ENCODE data around the gene ERC1.
"Not testable (repeated sequence)": the region's sequence is repeated elsewhere in the genome, so short reads cannot be mapped to it uniquely, and the experiment has no call there.

The ERC1 gene

GRCh38 chr12:1204581-1205121 is 213.6 kb downstream of the ERC1 start:
- no peak overlapping the region for H3K4me3 ChIP-seq (ENCODE audit: low read length)
- H3K27ac ChIP-seq (ENCODE audit: low read length) = no peak overlapping the region

GRCh38 chr12:1205512-1206060 is 214.6 kb downstream of the ERC1 start:
- Histone ChIP-seq H3K27ac (ENCODE audit: low read length) (no peak overlapping the region), H3K9me3 (ENCODE audit: control insufficient read depth, insufficient read depth, low read length) (no peaks in the 10 kb centered on the region), H3K36me3 (ENCODE audit: control insufficient read depth, insufficient read depth, low read length) (no peaks in the 10 kb centered on the region), H3K4me1 (ENCODE audit: control insufficient read depth, insufficient read depth, low read length) (no peaks in the 10 kb centered on the region), H3K27me3 (ENCODE audit: control insufficient read depth, insufficient read depth, low read length) (no peaks in the 10 kb centered on the region), H3K4me3 (ENCODE audit: low read length) (no peak overlapping the region)
- no peak for DNase-seq (ENCODE audit: low read depth, low spot score)
- no CpG with 5 or more reads among the region's 4 CpGs for WGBS (ENCODE audit: insufficient coverage, insufficient read length)

More at GRCh38 chr12:1204581-1205121, 213.6 kb downstream of the ERC1 start:
- H3K36me3 ChIP-seq (ENCODE audit: control insufficient read depth, insufficient read depth, low read length) = no peaks in the 10 kb centered on the region
- H3K4me1 ChIP-seq (ENCODE audit: control insufficient read depth, insufficient read depth, low read length) = no peaks in the 10 kb centered on the region
- WGBS (ENCODE audit: insufficient coverage, insufficient read length) = no CpG with 5 or more reads among the region's 6 CpGs
- DNase-seq (ENCODE audit: low read depth, low spot score) = no peak
- no peaks in the 10 kb centered on the region for H3K27me3 ChIP-seq (ENCODE audit: control insufficient read depth, insufficient read depth, low read length)
- no peaks in the 10 kb centered on the region for H3K9me3 ChIP-seq (ENCODE audit: control insufficient read depth, insufficient read depth, low read length)

- DNase-seq (ENCODE audit: low read depth, low spot score) = no peak
- WGBS (ENCODE audit: insufficient coverage, insufficient read length) = no CpG with 5 or more reads among the region's 1 CpG
- Histone ChIP-seq H3K9me3 (ENCODE audit: control insufficient read depth, insufficient read depth, low read length) (no peaks in the 10 kb centered on the region), H3K4me3 (ENCODE audit: low read length) (no peak overlapping the region), H3K27ac (ENCODE audit: low read length) (no peak overlapping the region), H3K36me3 (ENCODE audit: control insufficient read depth, insufficient read depth, low read length) (no peaks in the 10 kb centered on the region), H3K4me1 (ENCODE audit: control insufficient read depth, insufficient read depth, low read length) (no peaks in the 10 kb centered on the region), H3K27me3 (ENCODE audit: control insufficient read depth, insufficient read depth, low read length) (no peaks in the 10 kb centered on the region)
Measured at GRCh38 chr12:1206118-1206734, 215.2 kb downstream of the ERC1 start.

- H3K27ac ChIP-seq (ENCODE audit: low read length) = no peak overlapping the region
- no peaks in the 10 kb centered on the region for H3K4me1 ChIP-seq (ENCODE audit: control insufficient read depth, insufficient read depth, low read length)
Measured at GRCh38 chr12:1207276-1207675, 216.3 kb downstream of the ERC1 start.

GRCh38 chr12:1208719-1209118 is 217.7 kb downstream of the ERC1 start:
- not testable (repeated sequence) for H3K36me3 ChIP-seq (ENCODE audit: control insufficient read depth, insufficient read depth, low read length); H3K9me3 ChIP-seq (ENCODE audit: control insufficient read depth, insufficient read depth, low read length); H3K27me3 ChIP-seq (ENCODE audit: control insufficient read depth, insufficient read depth, low read length); DNase-seq (ENCODE audit: low read depth, low spot score); H3K27ac ChIP-seq (ENCODE audit: low read length); H3K4me1 ChIP-seq (ENCODE audit: control insufficient read depth, insufficient read depth, low read length); H3K4me3 ChIP-seq (ENCODE audit: low read length)
- WGBS (ENCODE audit: insufficient coverage, insufficient read length) = no CpG with 5 or more reads among the region's 5 CpGs

More at GRCh38 chr12:1207276-1207675, 216.3 kb downstream of the ERC1 start:
- WGBS (ENCODE audit: insufficient coverage, insufficient read length) = no CpG with 5 or more reads among the region's 4 CpGs
- DNase-seq (ENCODE audit: low read depth, low spot score) = no peak
- no peaks in the 10 kb centered on the region for H3K9me3 ChIP-seq (ENCODE audit: control insufficient read depth, insufficient read depth, low read length)
- no peaks in the 10 kb centered on the region for H3K27me3 ChIP-seq (ENCODE audit: control insufficient read depth, insufficient read depth, low read length)
- no peaks in the 10 kb centered on the region for H3K36me3 ChIP-seq (ENCODE audit: control insufficient read depth, insufficient read depth, low read length)
- H3K4me3 ChIP-seq (ENCODE audit: low read length) = no peak overlapping the region

- H3K27me3 ChIP-seq (ENCODE audit: control insufficient read depth, insufficient read depth, low read length) = no peaks in the 10 kb centered on the region
- H3K27ac ChIP-seq (ENCODE audit: low read length) = no peak overlapping the region
- H3K4me1 ChIP-seq (ENCODE audit: control insufficient read depth, insufficient read depth, low read length) = no peaks in the 10 kb centered on the region
- H3K4me3 ChIP-seq (ENCODE audit: low read length) = no peak overlapping the region
- no peak for DNase-seq (ENCODE audit: low read depth, low spot score)
- no peaks in the 10 kb centered on the region for H3K9me3 ChIP-seq (ENCODE audit: control insufficient read depth, insufficient read depth, low read length)
- no CpG with 5 or more reads among the region's 8 CpGs for WGBS (ENCODE audit: insufficient coverage, insufficient read length)
- no peaks in the 10 kb centered on the region for H3K36me3 ChIP-seq (ENCODE audit: control insufficient read depth, insufficient read depth, low read length)
Measured at GRCh38 chr12:1212526-1212925, 221.5 kb downstream of the ERC1 start.

- Histone ChIP-seq H3K27me3 (ENCODE audit: control insufficient read depth, insufficient read depth, low read length) (no peaks in the 10 kb centered on the region), H3K4me3 (ENCODE audit: low read length) (no peak overlapping the region), H3K4me1 (ENCODE audit: control insufficient read depth, insufficient read depth, low read length) (no peaks in the 10 kb centered on the region), H3K9me3 (ENCODE audit: control insufficient read depth, insufficient read depth, low read length) (no peaks in the 10 kb centered on the region), H3K27ac (ENCODE audit: low read length) (no peak overlapping the region), H3K36me3 (ENCODE audit: control insufficient read depth, insufficient read depth, low read length) (no peaks in the 10 kb centered on the region)
- no CpG with 5 or more reads among the region's 6 CpGs for WGBS (ENCODE audit: insufficient coverage, insufficient read length)
- DNase-seq (ENCODE audit: low read depth, low spot score) = no peak
Measured at GRCh38 chr12:1213205-1213604, 222.2 kb downstream of the ERC1 start.

- H3K4me1 ChIP-seq (ENCODE audit: control insufficient read depth, insufficient read depth, low read length) = no peaks in the 10 kb centered on the region
- WGBS (ENCODE audit: insufficient coverage, insufficient read length) = no CpG with 5 or more reads among the region's 7 CpGs
- H3K36me3 ChIP-seq (ENCODE audit: control insufficient read depth, insufficient read depth, low read length) = no peaks in the 10 kb centered on the region
- no peaks in the 10 kb centered on the region for H3K9me3 ChIP-seq (ENCODE audit: control insufficient read depth, insufficient read depth, low read length)
- no peak overlapping the region for H3K27ac ChIP-seq (ENCODE audit: low read length)
- no peak for DNase-seq (ENCODE audit: low read depth, low spot score)
- no peaks in the 10 kb centered on the region for H3K27me3 ChIP-seq (ENCODE audit: control insufficient read depth, insufficient read depth, low read length)
- no peak overlapping the region for H3K4me3 ChIP-seq (ENCODE audit: low read length)
Measured at GRCh38 chr12:1213618-1214205, 222.7 kb downstream of the ERC1 start.

GRCh38 chr12:1216560-1216959 is 225.5 kb downstream of the ERC1 start:
- Histone ChIP-seq H3K9me3 (ENCODE audit: control insufficient read depth, insufficient read depth, low read length) (no peaks in the 10 kb centered on the region), H3K27me3 (ENCODE audit: control insufficient read depth, insufficient read depth, low read length) (no peaks in the 10 kb centered on the region), H3K27ac (ENCODE audit: low read length) (no peak overlapping the region), H3K4me1 (ENCODE audit: control insufficient read depth, insufficient read depth, low read length) (no peaks in the 10 kb centered on the region), H3K4me3 (ENCODE audit: low read length) (no peak overlapping the region), H3K36me3 (ENCODE audit: control insufficient read depth, insufficient read depth, low read length) (no peaks in the 10 kb centered on the region)
- no CpG with 5 or more reads among the region's 3 CpGs for WGBS (ENCODE audit: insufficient coverage, insufficient read length)
- DNase-seq (ENCODE audit: low read depth, low spot score) = no peak

GRCh38 chr12:1217191-1217949 is 226.3 kb downstream of the ERC1 start:
- H3K27ac ChIP-seq (ENCODE audit: low read length) = no peak overlapping the region
- H3K4me3 ChIP-seq (ENCODE audit: low read length) = no peak overlapping the region
- no peaks in the 10 kb centered on the region for H3K36me3 ChIP-seq (ENCODE audit: control insufficient read depth, insufficient read depth, low read length)
- no peaks in the 10 kb centered on the region for H3K4me1 ChIP-seq (ENCODE audit: control insufficient read depth, insufficient read depth, low read length)
- no CpG with 5 or more reads among the region's 6 CpGs for WGBS (ENCODE audit: insufficient coverage, insufficient read length)
- H3K27me3 ChIP-seq (ENCODE audit: control insufficient read depth, insufficient read depth, low read length) = no peaks in the 10 kb centered on the region
- no peak for DNase-seq (ENCODE audit: low read depth, low spot score)
- H3K9me3 ChIP-seq (ENCODE audit: control insufficient read depth, insufficient read depth, low read length) = no peaks in the 10 kb centered on the region

Measured in iPS DF 6.9 (cell line).